GM12878 (cell line): ENCODE measurements around the gene RAD52. TPM values are rescaled to one million over a fixed set of nuclear protein-coding genes. Genes with fewer than 3 reads are reported as not detected.

Experiments used
- ATAC-seq: fragments of 200-7000 bp; cut with Tn5 transposase; 3 replicates; pipeline ENCODE4 v1.9.1; 2020; ENCODE audit warnings: mild to moderate bottlenecking, moderate library complexity
- BruUV-seq: library from RNA; stranded (reverse); fragments of 400-500 nt; replicated peaks from 2 replicates; lab custom pipeline; 2021; lab: Mats Ljungman, UMichigan
- CTCF ChIA-PET: fragments of 300-600 bp; sonication (Branson Sonifier 250); formaldehyde crosslinking; extraction: SDS; loops from one replicate; lab custom pipeline; 2021; ENCODE audit warnings: inconsistent platforms; lab: Yijun Ruan, JAX
- POLR2A ChIA-PET: fragments of 350-600 bp; formaldehyde crosslinking; extraction: SDS; loops from one replicate; lab custom pipeline; 2021; ENCODE audit warnings: inconsistent platforms; lab: Charles Lee
- RAD21 ChIA-PET: fragments of 300-600 bp; sonication (Branson Sonifier 250); formaldehyde crosslinking; loops from one replicate; lab custom pipeline; 2023; ENCODE audit warnings: antibody characterized with exemption; ENCODE audit not compliant: unreplicated experiment; lab: Charles Lee
- SMC1A ChIA-PET: fragments of 300-600 bp; sonication (Branson Sonifier 250); formaldehyde crosslinking; loops from one replicate; lab custom pipeline; 2023; ENCODE audit not compliant: unreplicated experiment, uncharacterized antibody; lab: Charles Lee
- DNase-seq: peaks from one replicate; pipeline ENCODE4 v3.0.0-alpha.2; 2011; ENCODE audit warnings: low read depth, low spot score
- FAIRE-seq: peaks from 3 replicates; lab custom pipeline; 2011; peaks lifted over from hg19 to GRCh38; lab: Jason Lieb, UNC
- H2AFZ ChIP-seq: 2 replicates; pipeline ENCODE4 v1.6.0; 2011; ENCODE audit warnings: low read depth, low read length, control low read depth; ENCODE audit not compliant: control insufficient read depth
- H3K27ac ChIP-seq: 2 replicates; pipeline ENCODE4 v1.5.1; 2011; ENCODE audit warnings: control low read depth; ENCODE audit not compliant: control insufficient read depth, insufficient read depth
- H3K27me3 ChIP-seq, 2 experiments: replicated peaks in 1 of 2; 2 replicates each; pipeline versions ENCODE4 v1.6.0 to v1.6.1; 2011; ENCODE audit warnings: low read length in 1 of 2; ENCODE audit not compliant: control insufficient read depth in 2 of 2, insufficient read depth in 2 of 2
- H3K36me3 ChIP-seq, 2 experiments: 2 replicates each; pipeline ENCODE4 v1.5.1; 2011; ENCODE audit warnings: low read length in 1 of 2; ENCODE audit not compliant: control insufficient read depth in 2 of 2, insufficient read depth in 2 of 2
- H3K4me1 ChIP-seq: 2 replicates; pipeline ENCODE4 v1.6.1; 2011; ENCODE audit warnings: mild to moderate bottlenecking, low read length, moderate library complexity, mixed read lengths; ENCODE audit not compliant: control insufficient read depth, insufficient read depth
- H3K4me2 ChIP-seq: 2 replicates; pipeline ENCODE4 v1.6.0; 2011; ENCODE audit warnings: control low read depth; ENCODE audit not compliant: control insufficient read depth, insufficient read depth
- H3K4me3 ChIP-seq: fragments of 200-600 bp; sonication (generic); 2 replicates; pipeline ENCODE4 v1.5.1; 2016
- H3K79me2 ChIP-seq: 2 replicates; pipeline ENCODE4 v1.6.0; 2011; ENCODE audit warnings: low read length; ENCODE audit not compliant: control insufficient read depth, insufficient read depth
- H3K9ac ChIP-seq: 2 replicates; pipeline ENCODE4 v1.8.0; 2011; ENCODE audit warnings: low read length, control low read depth, mixed read lengths; ENCODE audit not compliant: control insufficient read depth, insufficient read depth
- H3K9me3 ChIP-seq: replicated peaks from 3 replicates; pipeline ENCODE4 v1.5.1; 2011; ENCODE audit warnings: mild to moderate bottlenecking, low read length; ENCODE audit not compliant: control insufficient read depth, insufficient read depth
- H4K20me1 ChIP-seq: 2 replicates; pipeline ENCODE4 v1.6.0; 2011; ENCODE audit not compliant: control insufficient read depth, insufficient read depth
- JUND ChIP-seq: IDR thresholded peaks from 2 replicates; pipeline ENCODE4 v1.6.1; 2012; ENCODE audit warnings: low read depth, mild to moderate bottlenecking, low read length, improper control_type of control experiment, moderate library complexity
- SP1 ChIP-seq: IDR thresholded peaks from one replicate; pipeline ENCODE4 v1.6.1; 2011; ENCODE audit warnings: low read depth, low read length
- TCF3 ChIP-seq: IDR thresholded peaks from 2 replicates; pipeline ENCODE4 v1.6.1; 2012; ENCODE audit warnings: low read depth, mild to moderate bottlenecking, low read length, borderline replicate concordance; ENCODE audit not compliant: insufficient read depth
- ZZZ3 ChIP-seq: IDR thresholded peaks from 2 replicates; pipeline ENCODE4 v1.6.1; 2011; ENCODE audit warnings: low read depth; ENCODE audit not compliant: control insufficient read depth, insufficient read length
- WGBS: methylation state at CpG from one replicate; pipeline ENCODE4 v1.1.6; 2016; ENCODE audit warnings: low lambda C conversion rate; ENCODE audit not compliant: insufficient replicate concordance, insufficient coverage; ENCODE audit errors: missing lambda C conversion rate; 5-methylcytosine and 5-hydroxymethylcytosine counted together
- in situ Hi-C: fragments of 300-500 bp; cut with MboI; formaldehyde crosslinking; loops from 9 replicates; pipeline ENCODE4 v1.14.3; 2018; ENCODE audit warnings: mixed read lengths
- intact Hi-C: fragments of 100-400 bp; cut with micrococcal nuclease; formaldehyde crosslinking; loops from one replicate; pipeline ENCODE4 v1.14.2; 2022; ENCODE audit not compliant: unreplicated experiment
- polyA plus RNA-seq, 11 experiments: library from polyadenylated mRNA; depleted of rRNA in 4 of 11; unstranded in 6 of 11; stranded (reverse) in 5 of 11; fragments of >200 nt; fragmentation: Nextera tagmentation in 4 of 11; fragmentation: Illumina TruSeq in 1 of 11; extraction: Ambion mirVana in 4 of 11; extraction: Trizol in 1 of 11; gene quantifications; 1 replicate in 1 of 11; 2 replicates in 10 of 11; pipeline versions ENCODE4 v1.2.1 to v1.2.3, GENCODE V29; 2011 to 2016; ENCODE audit warnings: inconsistent platforms in 2 of 11, missing spikeins in 2 of 11, low read depth in 1 of 11
- total RNA-seq, 4 experiments: library from RNA; depleted of rRNA in 3 of 4; stranded (reverse); fragments of >200 nt in 3 of 4; fragmentation: Illumina TruSeq in 1 of 4; extraction: Trizol in 1 of 4; gene quantifications; 2 replicates each; pipeline versions ENCODE4 v1.2.1 to v1.2.3, GENCODE V29; 2013 to 2021
- TF ChIP-seq, protein P1 (sequence below): fragments of 450-650 bp; IDR thresholded peaks from 2 replicates; pipeline ENCODE4 v1.6.1; 2016; ENCODE audit warnings: mild to moderate bottlenecking

Gene RAD52
- total and polyA plus RNA-seq, 10 of the 15 experiments (the other 5 are each of a cell fraction or from before 2014, with no cell fraction given) = 2.0 to 15.7 (median 8.9) TPM

GRCh38 chr12:915090-915489 is 34.4 kb downstream of the RAD52 start:
- Histone ChIP-seq H4K20me1 (no peaks in the 10 kb centered on the region), H3K36me3 (peaks cover 11 to 39% of the 10 kb centered on the region in 2 experiments), H3K4me3 (no peak overlapping the region), H3K9me3 (no peaks in the 10 kb centered on the region)
- no TSS peak for BruUV-seq
- DNase-seq = no peak
- no peak for FAIRE-seq
- intact Hi-C loops = no loop called here
- TF ChIP-seq, protein P1, sequence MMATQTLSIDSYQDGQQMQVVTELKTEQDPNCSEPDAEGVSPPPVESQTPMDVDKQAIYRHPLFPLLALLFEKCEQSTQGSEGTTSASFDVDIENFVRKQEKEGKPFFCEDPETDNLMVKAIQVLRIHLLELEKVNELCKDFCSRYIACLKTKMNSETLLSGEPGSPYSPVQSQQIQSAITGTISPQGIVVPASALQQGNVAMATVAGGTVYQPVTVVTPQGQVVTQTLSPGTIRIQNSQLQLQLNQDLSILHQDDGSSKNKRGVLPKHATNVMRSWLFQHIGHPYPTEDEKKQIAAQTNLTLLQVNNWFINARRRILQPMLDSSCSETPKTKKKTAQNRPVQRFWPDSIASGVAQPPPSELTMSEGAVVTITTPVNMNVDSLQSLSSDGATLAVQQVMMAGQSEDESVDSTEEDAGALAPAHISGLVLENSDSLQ = peak; percentile 66
- no peak for TF ChIP-seq SP1
- TF ChIP-seq JUND = no peak
- no peak for TF ChIP-seq ZZZ3
- no peak for TF ChIP-seq TCF3
- TF ChIP-seq, all 136 proteins: peak for 1
- WGBS = 41% methylated on average over 5 of the region's 5 CpGs
- ChIA-PET CTCF (interaction anchor here (0.6 kb wide), 1 partner anchor 37 kb away, joined by 3 read pairs; no protein-coding TSS in a partner anchor), RAD21 (no interaction called here), POLR2A (interaction anchor here (0.6 kb wide), 1 partner anchor 61 kb away, joined by 4 read pairs; no protein-coding TSS in a partner anchor), SMC1A (no interaction called here)
- in situ Hi-C loops = no loop called here
- Histone ChIP-seq H3K4me2 (no peak overlapping the region), H2AFZ (no peak overlapping the region), H3K9ac (no peak overlapping the region), H3K4me1 (no peaks in the 10 kb centered on the region), H3K27ac (no peak overlapping the region), H3K27me3 (no peaks in the 10 kb centered on the region), H3K79me2 (no peaks in the 10 kb centered on the region)
- no peak for ATAC-seq
